Mucosa of descending colon (tissue), 3 donors: ENCODE results near the gene FBXO42. TPM values are rescaled to one million over a fixed set of nuclear protein-coding genes. Genes with fewer than 3 reads are reported as not detected.

Experiments
- ATAC-seq: fragments of 200-7000 bp; cut with Tn5 transposase; one replicate; pipeline ENCODE4 v1.9.1; 2020; ENCODE audit warnings: mild to moderate bottlenecking, moderate library complexity
- DNase-seq, 3 donors: peaks; one replicate each; pipeline ENCODE4 v3.0.0-alpha.2; 2020
- H3K36me3 ChIP-seq: fragments of 200-600 bp; one replicate; pipeline ENCODE4 v1.8.0; 2021; ENCODE audit warnings: low read depth, mild to moderate bottlenecking
- H3K4me1 ChIP-seq: fragments of 200-600 bp; one replicate; pipeline ENCODE4 v1.8.0; 2021; ENCODE audit warnings: low read depth, mild to moderate bottlenecking
- H3K4me3 ChIP-seq: fragments of 200-600 bp; one replicate; pipeline ENCODE4 v1.8.0; 2021; ENCODE audit warnings: mild to moderate bottlenecking
- H3K9me3 ChIP-seq: fragments of 200-600 bp; one replicate; pipeline ENCODE4 v1.8.0; 2021; ENCODE audit warnings: mild to moderate bottlenecking
- intact Hi-C, 2 donors: fragments of 100-400 bp; cut with DNase I in 1 of 2; cut with micrococcal nuclease in 1 of 2; formaldehyde crosslinking; loops; one replicate each; pipeline versions ENCODE4 v1.11.0 to v1.11.1; 2022; cut with DNase I, micrococcal nuclease
- total RNA-seq, 3 donors: library from RNA; stranded (reverse); fragmentation: NEBNext Ultra II Directional in 2 of 3; extraction: Animal tissue kit (Norgen Biotek cat#: 25700) in 2 of 3; gene quantifications; one replicate each; pipeline versions ENCODE4 v1.2.1 to v1.2.4, GENCODE V29; 2021 to 2023
- TF ChIP-seq, protein P1 (sequence below): fragments of 200-600 bp; IDR thresholded peaks from one replicate; pipeline ENCODE4 v1.8.0; 2022; ENCODE audit warnings: antibody characterized with exemption, mild to moderate bottlenecking
- donor health status: DM: no; HTN: no; CAD: no; lungs with moderate emphysema.
- donor health status: DM: no; HTN: no; CAD: no.
- donor health status: DM: no; HTN: yes; CAD: no.

Gene FBXO42
- total RNA-seq, 3 donors from 2014 or later: 12.9 to 20.6 (median 16.3) TPM

GRCh38 chr1:16243215-16243610, 109.1 kb downstream of the FBXO42 start:
- Histone ChIP-seq H3K4me3 (no peak overlapping the region), H3K9me3 (no peaks in the 10 kb centered on the region), H3K36me3 (no peaks in the 10 kb centered on the region), H3K4me1 (peaks cover 10% of the 10 kb centered on the region)
- TF ChIP-seq, protein P1, sequence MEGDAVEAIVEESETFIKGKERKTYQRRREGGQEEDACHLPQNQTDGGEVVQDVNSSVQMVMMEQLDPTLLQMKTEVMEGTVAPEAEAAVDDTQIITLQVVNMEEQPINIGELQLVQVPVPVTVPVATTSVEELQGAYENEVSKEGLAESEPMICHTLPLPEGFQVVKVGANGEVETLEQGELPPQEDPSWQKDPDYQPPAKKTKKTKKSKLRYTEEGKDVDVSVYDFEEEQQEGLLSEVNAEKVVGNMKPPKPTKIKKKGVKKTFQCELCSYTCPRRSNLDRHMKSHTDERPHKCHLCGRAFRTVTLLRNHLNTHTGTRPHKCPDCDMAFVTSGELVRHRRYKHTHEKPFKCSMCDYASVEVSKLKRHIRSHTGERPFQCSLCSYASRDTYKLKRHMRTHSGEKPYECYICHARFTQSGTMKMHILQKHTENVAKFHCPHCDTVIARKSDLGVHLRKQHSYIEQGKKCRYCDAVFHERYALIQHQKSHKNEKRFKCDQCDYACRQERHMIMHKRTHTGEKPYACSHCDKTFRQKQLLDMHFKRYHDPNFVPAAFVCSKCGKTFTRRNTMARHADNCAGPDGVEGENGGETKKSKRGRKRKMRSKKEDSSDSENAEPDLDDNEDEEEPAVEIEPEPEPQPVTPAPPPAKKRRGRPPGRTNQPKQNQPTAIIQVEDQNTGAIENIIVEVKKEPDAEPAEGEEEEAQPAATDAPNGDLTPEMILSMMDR: no peak
- DNase-seq (no peak), ATAC-seq (no peak)
- intact Hi-C loops: loop anchor here in 1 of 2 donors (10.0 kb wide), 2 partner anchors 48 to 168 kb away; partner anchors contain the start of gene FAM131C

GRCh38 chr1:16242556-16243214, 109.6 kb downstream of the FBXO42 start:
- TF ChIP-seq, protein P1: no peak

GRCh38 chr1:16241221-16241708, 111.0 kb downstream of the FBXO42 start:
- Histone ChIP-seq H3K36me3 (no peaks in the 10 kb centered on the region), H3K4me3 (no peak overlapping the region), H3K9me3 (no peaks in the 10 kb centered on the region), H3K4me1 (peaks cover 15% of the 10 kb centered on the region)
- no peak for ATAC-seq
- TF ChIP-seq, protein P1: no peak
- intact Hi-C loops: loop anchor here in 1 of 2 donors (10.0 kb wide), 2 partner anchors 46 to 166 kb away; partner anchors contain the start of gene FAM131C
- no peak for DNase-seq

More at GRCh38 chr1:16242556-16243214, 109.6 kb downstream of the FBXO42 start:
- no peak for DNase-seq
- H3K9me3 ChIP-seq: no peaks in the 10 kb centered on the region
- ATAC-seq: no peak
- peaks cover 9% of the 10 kb centered on the region for H3K4me1 ChIP-seq
- no peak overlapping the region for H3K4me3 ChIP-seq
- no peaks in the 10 kb centered on the region for H3K36me3 ChIP-seq
- intact Hi-C loops: loop anchor here in 1 of 2 donors (10.0 kb wide), 2 partner anchors 48 to 168 kb away; partner anchors contain the start of gene FAM131C

DNA sequence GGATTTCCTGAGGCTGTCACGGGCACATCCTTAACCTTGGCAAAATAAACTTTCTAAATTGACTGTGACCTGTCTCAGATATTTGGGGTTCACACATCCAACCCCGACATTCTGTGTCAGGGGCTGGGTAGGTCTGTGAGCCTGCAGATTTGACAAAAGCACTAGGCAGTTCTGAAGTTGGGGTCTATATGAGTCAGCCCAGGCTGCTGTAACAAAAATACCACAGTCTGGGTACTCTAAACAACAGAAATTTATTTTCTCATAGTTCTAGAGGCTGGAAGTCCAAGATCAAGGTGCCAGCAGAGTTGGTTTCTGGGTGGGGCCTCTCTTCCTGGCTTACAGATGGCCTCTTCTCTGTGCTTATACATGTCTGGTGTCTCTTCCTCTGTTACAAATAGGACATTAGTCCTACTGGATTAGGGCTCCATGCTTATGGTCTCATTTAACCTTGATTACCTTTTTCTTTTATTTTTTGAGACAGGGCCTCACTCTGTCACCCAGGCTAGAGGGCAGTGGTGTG, 112.2 kb downstream of the FBXO42 start:
- intact Hi-C loops: loop anchor here in 1 of 2 donors (10.0 kb wide), 2 partner anchors 45 to 165 kb away; partner anchors contain the start of gene FAM131C
- no peak for DNase-seq
- ATAC-seq: no peak
- Histone ChIP-seq H3K9me3 (no peaks in the 10 kb centered on the region), H3K4me3 (no peak overlapping the region), H3K36me3 (no peaks in the 10 kb centered on the region), H3K4me1 (peaks cover 23% of the 10 kb centered on the region)
- TF ChIP-seq, protein P1: no peak

DNA sequence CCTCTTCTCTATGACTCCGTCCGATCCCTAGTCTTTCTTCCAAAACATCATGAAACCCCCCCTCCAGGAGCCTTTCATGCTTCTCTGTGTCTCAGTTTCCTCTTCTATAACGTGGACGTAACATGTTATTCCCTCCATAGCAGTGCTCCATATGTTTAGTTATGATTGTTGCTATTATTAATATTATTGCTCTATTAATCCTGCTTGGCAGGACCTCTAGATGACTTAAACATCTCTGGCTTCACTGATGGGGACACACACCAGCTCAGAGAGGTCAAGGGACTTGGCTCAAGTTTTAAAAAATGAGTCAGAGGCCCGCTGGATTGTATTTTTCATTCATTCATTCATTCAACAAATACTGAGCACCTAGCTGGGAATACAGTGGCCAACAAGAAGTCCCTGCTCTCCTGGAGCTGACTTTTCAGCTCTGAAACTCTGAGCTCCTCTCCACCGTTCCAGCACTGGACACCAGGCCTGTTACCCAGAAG, 114.9 kb downstream of the FBXO42 start:
- intact Hi-C loops: no loop called here

More for the DNA sequence above, 114.9 kb downstream of the FBXO42 start:
- TF ChIP-seq, protein P1: no peak
- Histone ChIP-seq H3K9me3 (no peaks in the 10 kb centered on the region), H3K4me1 (peaks cover 18% of the 10 kb centered on the region), H3K4me3 (no peak overlapping the region), H3K36me3 (no peaks in the 10 kb centered on the region)
- no peak for DNase-seq
- ATAC-seq: no peak
